GM23338 (cell line): ENCODE data around the gene CARMIL1. TPM values are rescaled to one million over a fixed set of nuclear protein-coding genes. Genes with fewer than 3 reads are reported as not detected.
A peak's percentile ranks its signal among the peaks of the same experiment; 100 is the strongest.

ENCODE experiments used
- ATAC-seq: fragments of 200-7000 bp; cut with Tn5 transposase; 3 replicates; pipeline ENCODE4 v1.9.1; 2020
- DNase-seq: peaks from one replicate; pipeline ENCODE4 v3.0.0-alpha.2; 2015; ENCODE audit warnings: low spot score
- H2AFZ ChIP-seq: fragments of 200-600 bp; sonication (generic); 2 replicates; pipeline ENCODE4 v1.8.0; 2016; ENCODE audit warnings: antibody characterized with exemption, mild to moderate bottlenecking, moderate library complexity
- H3F3A ChIP-seq: fragments of 200-600 bp; sonication (generic); replicated peaks from 2 replicates; pipeline ENCODE4 v1.8.0; 2017; ENCODE audit warnings: antibody characterized with exemption, mixed run types, low read depth
- H3K27ac ChIP-seq: fragments of 200-600 bp; sonication (generic); 2 replicates; pipeline ENCODE4 v1.6.1; 2016; ENCODE audit warnings: low read depth
- H3K27me3 ChIP-seq: fragments of 200-600 bp; sonication (generic); 2 replicates; pipeline ENCODE4 v1.8.0; 2016; ENCODE audit warnings: mild to moderate bottlenecking, mixed run types, moderate library complexity; ENCODE audit not compliant: insufficient read depth
- H3K36me3 ChIP-seq: fragments of 200-600 bp; sonication (generic); 2 replicates; pipeline ENCODE4 v1.8.0; 2016; ENCODE audit warnings: mild to moderate bottlenecking; ENCODE audit not compliant: insufficient read depth
- H3K4me1 ChIP-seq: fragments of 200-600 bp; sonication (generic); 2 replicates; pipeline ENCODE4 v1.8.0; 2016; ENCODE audit warnings: mild to moderate bottlenecking, moderate library complexity; ENCODE audit not compliant: insufficient read depth
- H3K4me2 ChIP-seq: fragments of 200-600 bp; sonication (generic); 2 replicates; pipeline ENCODE4 v1.7.1; 2017; ENCODE audit warnings: mixed run types
- H3K4me3 ChIP-seq: fragments of 200-600 bp; sonication (generic); 2 replicates; pipeline ENCODE4 v1.6.1; 2016; ENCODE audit warnings: mixed run types
- H3K79me2 ChIP-seq: fragments of 200-600 bp; sonication (generic); replicated peaks from 2 replicates; pipeline ENCODE4 v1.8.0; 2017; ENCODE audit warnings: mild to moderate bottlenecking; ENCODE audit not compliant: insufficient read depth
- H3K9me2 ChIP-seq: fragments of 200-600 bp; sonication (generic); 2 replicates; pipeline ENCODE4 v1.8.0; 2017; ENCODE audit not compliant: insufficient read depth
- H4K20me1 ChIP-seq: fragments of 200-600 bp; sonication (generic); replicated peaks from 2 replicates; pipeline ENCODE4 v1.8.0; 2017; ENCODE audit warnings: mild to moderate bottlenecking; ENCODE audit not compliant: insufficient read depth
- H3K27ac Mint-ChIP-seq: 2 replicates; pipeline ENCODE4 v1.8.0; 2020; ENCODE audit warnings: inconsistent platforms, mild to moderate bottlenecking, moderate library complexity, mixed read lengths
- H3K27me3 Mint-ChIP-seq: 3 replicates; pipeline ENCODE4 v1.8.0; 2022; ENCODE audit warnings: low read depth, mild to moderate bottlenecking, moderate library complexity, mixed read lengths, inconsistent platforms; ENCODE audit not compliant: insufficient read depth, poor library complexity
- H3K36me3 Mint-ChIP-seq: 3 replicates; pipeline ENCODE4 v1.8.0; 2021; ENCODE audit warnings: low read depth, mild to moderate bottlenecking, inconsistent platforms, moderate library complexity, mixed read lengths
- H3K4me1 Mint-ChIP-seq: 3 replicates; pipeline ENCODE4 v1.8.0; 2020; ENCODE audit warnings: mild to moderate bottlenecking, inconsistent platforms, mixed read lengths
- H3K4me3 Mint-ChIP-seq: 3 replicates; pipeline ENCODE4 v1.8.0; 2021; ENCODE audit warnings: moderate library complexity, mild to moderate bottlenecking, inconsistent platforms, mixed read lengths
- H3K9me3 Mint-ChIP-seq: 3 replicates; pipeline ENCODE4 v1.8.0; 2020; ENCODE audit warnings: moderate library complexity, mild to moderate bottlenecking, inconsistent platforms, mixed read lengths
- CTCF ChIP-seq, 2 experiments: fragments of 200-600 bp in 1 of 2; sonication (generic) in 1 of 2; conservative IDR thresholded peaks; 2 replicates each; pipeline versions ENCODE4 v1.5.1 to v1.6.1; 2016 to 2017; ENCODE audit warnings: antibody characterized with exemption in 2 of 2, low read depth in 2 of 2, mild to moderate bottlenecking in 2 of 2, moderate library complexity in 1 of 2
- ETS1 ChIP-seq: IDR thresholded peaks from 2 replicates; pipeline ENCODE4 v1.6.1; 2016; ENCODE audit warnings: antibody characterized with exemption
- EZH2phosphoT487 ChIP-seq: fragments of 200-600 bp; sonication (generic); IDR thresholded peaks from one replicate; pipeline ENCODE4 v1.8.1; 2018; ENCODE audit warnings: antibody characterized with exemption; ENCODE audit not compliant: unreplicated experiment
- JUNB ChIP-seq: IDR thresholded peaks from one replicate; pipeline ENCODE4 v1.6.1; 2016; ENCODE audit warnings: antibody characterized with exemption; ENCODE audit not compliant: unreplicated experiment
- NANOG ChIP-seq: IDR thresholded peaks from 2 replicates; pipeline ENCODE4 v1.6.1; 2016; ENCODE audit warnings: antibody characterized with exemption, borderline replicate concordance
- REST ChIP-seq: IDR thresholded peaks from one replicate; pipeline ENCODE4 v1.6.1; 2018; ENCODE audit warnings: antibody characterized with exemption; ENCODE audit not compliant: unreplicated experiment
- STAT1 ChIP-seq: IDR thresholded peaks from one replicate; pipeline ENCODE4 v1.6.1; 2016; ENCODE audit warnings: antibody characterized with exemption; ENCODE audit not compliant: unreplicated experiment
- ZNF114 ChIP-seq: fragments of 250-450 bp; sonication (Bioruptor Pico); IDR thresholded peaks from 2 replicates; pipeline ENCODE4 v1.5.0; 2020; ENCODE audit warnings: mild to moderate bottlenecking, moderate library complexity
- ZNF331 ChIP-seq: fragments of 250-450 bp; sonication (Bioruptor Pico); IDR thresholded peaks from 2 replicates; pipeline ENCODE4 v1.5.0; 2020; ENCODE audit warnings: low read depth, mild to moderate bottlenecking, moderate library complexity
- ZNF462 ChIP-seq: fragments of 250-450 bp; sonication (Bioruptor Pico); IDR thresholded peaks from 2 replicates; pipeline ENCODE4 v1.5.0; 2020; ENCODE audit warnings: mild to moderate bottlenecking, moderate library complexity
- polyA plus RNA-seq: library from polyadenylated mRNA; unstranded; fragments of >200 nt; fragmentation: Nextera tagmentation; extraction: Ambion mirVana; gene quantifications from 2 replicates; pipeline ENCODE4 v1.2.1, GENCODE V29; 2016
- total RNA-seq: library from RNA; depleted of rRNA; stranded (reverse); fragments of >200 nt; shearing (Covaris generic); gene quantifications from 2 replicates; pipeline ENCODE4 v1.2.3, GENCODE V29; 2014

CARMIL1 gene
- total and polyA plus RNA-seq, 2 experiments from 2014 or later = 43.2 to 66.9 TPM

- TF ChIP-seq ETS1 (no peak), NANOG (no peak), STAT1 (no peak), REST (no peak), EZH2phosphoT487 (no peak), ZNF114 (no peak), ZNF331 (CRISPR knock-in tag) (no peak)
These were observed 62.0 kb downstream of the CARMIL1 start (continued) for GRCh38 chr6:25341203-25341552.

- peak; percentile 81 for ATAC-seq
- H3K4me3 Mint-ChIP-seq = peak overlapping the region; percentile 20
These were observed 62.9 kb downstream of the CARMIL1 start for GRCh38 chr6:25341923-25342619.

More at GRCh38 chr6:25341923-25342619, 62.9 kb downstream of the CARMIL1 start:
- H3K9me3 Mint-ChIP-seq = no peaks in the 10 kb centered on the region
- Histone ChIP-seq H3K36me3 (no peaks in the 10 kb centered on the region), H3K4me1 (peaks cover 47% of the 10 kb centered on the region), H3K9me2 (peaks cover 9% of the 10 kb centered on the region; the same call in 1 of the 2 replicates), H4K20me1 (peaks cover 4% of the 10 kb centered on the region; the same call in 1 of the 2 replicates), H3K27ac (peak overlapping the region; percentile 95), H3K4me3 (peak overlapping the region; percentile 21; the same call in 1 of the 2 replicates), H2AFZ (no peak overlapping the region), H3K4me2 (peak overlapping the region; percentile 63), H3F3A (0 out of 2 replicates have a peak, but pooled peaks cover 4% of the 10 kb centered on the region), H3K27me3 (no peaks in the 10 kb centered on the region), H3K79me2 (peaks cover 85% of the 10 kb centered on the region)
- TF ChIP-seq JUNB (no peak), NANOG (peak; percentile 25; the same call in 1 of the 2 replicates), ZNF462 (CRISPR knock-in tag) (peak; percentile 46; the same call in 1 of the 2 replicates), CTCF (conservative IDR thresholded peaks at IDR 0.05; ENCODE audit: low read depth in 2 of 2) (peak; percentile 35 to 56)
- peak; percentile 81 for DNase-seq
- H3K27ac Mint-ChIP-seq = peak overlapping the region; percentile 89
- no peaks in the 10 kb centered on the region for H3K36me3 Mint-ChIP-seq
- H3K27me3 Mint-ChIP-seq = peaks cover 1% of the 10 kb centered on the region
- peaks cover 40% of the 10 kb centered on the region for H3K4me1 Mint-ChIP-seq
